HG02885 (cell line): ENCODE data around the gene IREB2.

ENCODE experiments used
- ATAC-seq: cut with Tn5 transposase; IDR thresholded peaks from one replicate; pipeline ENCODE4 v1.9.1; 2021; ENCODE audit warnings: mild to moderate bottlenecking; ENCODE audit not compliant: unreplicated experiment, poor library complexity

IREB2 gene

GRCh38 chr15:78406016-78406585 is 31.9 kb upstream of the IREB2 start:
- no peak for ATAC-seq

- no peak for ATAC-seq
Measured at GRCh38 chr15:78407608-78408354, 30.2 kb upstream of the IREB2 start.

GRCh38 chr15:78408355-78408640 is 29.7 kb upstream of the IREB2 start:
- ATAC-seq: no peak

- no peak for ATAC-seq
Measured at GRCh38 chr15:78408961-78409360, 29.1 kb upstream of the IREB2 start.

- no peak for ATAC-seq
Measured at GRCh38 chr15:78411061-78411460, 27.0 kb upstream of the IREB2 start.

- no peak for ATAC-seq
Measured at GRCh38 chr15:78414621-78415250, 23.3 kb upstream of the IREB2 start.

- ATAC-seq: no peak
Measured at GRCh38 chr15:78415284-78415683, 22.7 kb upstream of the IREB2 start.

- ATAC-seq: no peak
Measured at GRCh38 chr15:78417754-78418630, 20.0 kb upstream of the IREB2 start.

- ATAC-seq: no peak
Measured at GRCh38 chr15:78418686-78419085, 19.3 kb upstream of the IREB2 start.

GRCh38 chr15:78419367-78419766 is 18.6 kb upstream of the IREB2 start:
- no peak for ATAC-seq

GRCh38 chr15:78420220-78420619 is 17.8 kb upstream of the IREB2 start:
- ATAC-seq: no peak

- ATAC-seq: no peak
Measured at GRCh38 chr15:78420766-78421165, 17.2 kb upstream of the IREB2 start.

GRCh38 chr15:78421238-78421965 is 16.6 kb upstream of the IREB2 start:
- ATAC-seq: no peak

GRCh38 chr15:78422571-78423340 is 15.3 kb upstream of the IREB2 start:
- ATAC-seq: no peak

- no peak for ATAC-seq
Measured at GRCh38 chr15:78424673-78425072, 13.3 kb upstream of the IREB2 start.

- ATAC-seq: no peak
Measured at GRCh38 chr15:78425643-78426042, 12.4 kb upstream of the IREB2 start.

GRCh38 chr15:78426300-78426699 is 11.7 kb upstream of the IREB2 start:
- no peak for ATAC-seq

GRCh38 chr15:78427953-78428352 is 10.1 kb upstream of the IREB2 start:
- ATAC-seq: no peak

- no peak for ATAC-seq
Measured at GRCh38 chr15:78429477-78429876, 8.5 kb upstream of the IREB2 start.

- no peak for ATAC-seq
Measured at GRCh38 chr15:78431955-78432354, 6.1 kb upstream of the IREB2 start.
